ENCODE measurements around the gene LRRC18.

DNA sequence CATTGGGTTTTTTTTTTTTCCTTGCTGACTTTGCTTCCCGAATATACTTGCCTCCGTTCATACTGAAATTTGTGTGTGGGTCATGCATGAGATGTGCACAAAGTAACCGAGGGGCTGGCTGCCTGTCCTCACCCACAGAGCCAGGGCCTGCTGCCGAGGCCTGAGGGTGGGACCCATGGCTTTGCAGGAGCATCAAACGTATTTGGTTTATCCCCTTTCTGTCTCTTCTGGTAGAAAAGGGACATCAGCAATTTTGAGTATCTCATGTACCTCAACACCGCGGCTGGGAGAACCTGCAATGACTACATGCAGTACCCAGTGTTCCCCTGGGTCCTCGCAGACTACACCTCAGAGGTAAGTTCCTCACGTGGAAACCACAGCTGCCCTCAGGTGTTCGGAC lies 3.5 kb upstream of the LRRC18 start:
- no peak for TF ChIP-seq SP1 (IDR thresholded peaks at IDR 0.05; ENCODE audit: low read depth)
- TF ChIP-seq, protein P1, sequence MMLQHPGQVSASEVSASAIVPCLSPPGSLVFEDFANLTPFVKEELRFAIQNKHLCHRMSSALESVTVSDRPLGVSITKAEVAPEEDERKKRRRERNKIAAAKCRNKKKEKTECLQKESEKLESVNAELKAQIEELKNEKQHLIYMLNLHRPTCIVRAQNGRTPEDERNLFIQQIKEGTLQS (IDR thresholded peaks at IDR 0.05), result no peak
- TF ChIP-seq, protein P2, sequence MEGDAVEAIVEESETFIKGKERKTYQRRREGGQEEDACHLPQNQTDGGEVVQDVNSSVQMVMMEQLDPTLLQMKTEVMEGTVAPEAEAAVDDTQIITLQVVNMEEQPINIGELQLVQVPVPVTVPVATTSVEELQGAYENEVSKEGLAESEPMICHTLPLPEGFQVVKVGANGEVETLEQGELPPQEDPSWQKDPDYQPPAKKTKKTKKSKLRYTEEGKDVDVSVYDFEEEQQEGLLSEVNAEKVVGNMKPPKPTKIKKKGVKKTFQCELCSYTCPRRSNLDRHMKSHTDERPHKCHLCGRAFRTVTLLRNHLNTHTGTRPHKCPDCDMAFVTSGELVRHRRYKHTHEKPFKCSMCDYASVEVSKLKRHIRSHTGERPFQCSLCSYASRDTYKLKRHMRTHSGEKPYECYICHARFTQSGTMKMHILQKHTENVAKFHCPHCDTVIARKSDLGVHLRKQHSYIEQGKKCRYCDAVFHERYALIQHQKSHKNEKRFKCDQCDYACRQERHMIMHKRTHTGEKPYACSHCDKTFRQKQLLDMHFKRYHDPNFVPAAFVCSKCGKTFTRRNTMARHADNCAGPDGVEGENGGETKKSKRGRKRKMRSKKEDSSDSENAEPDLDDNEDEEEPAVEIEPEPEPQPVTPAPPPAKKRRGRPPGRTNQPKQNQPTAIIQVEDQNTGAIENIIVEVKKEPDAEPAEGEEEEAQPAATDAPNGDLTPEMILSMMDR (IDR thresholded peaks at IDR 0.05 in 2 of 3, conservative IDR thresholded peaks at IDR 0.05 in 1 of 3; ENCODE audit: borderline replicate concordance in 1 of 3, insufficient read depth in 1 of 3, low read depth in 2 of 3, low read length in 2 of 3), result no peak
- TF ChIP-seq, protein P3, sequence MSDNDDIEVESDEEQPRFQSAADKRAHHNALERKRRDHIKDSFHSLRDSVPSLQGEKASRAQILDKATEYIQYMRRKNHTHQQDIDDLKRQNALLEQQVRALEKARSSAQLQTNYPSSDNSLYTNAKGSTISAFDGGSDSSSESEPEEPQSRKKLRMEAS (IDR thresholded peaks at IDR 0.05), result no peak
- TF ChIP-seq EZH2phosphoT487 (IDR thresholded peaks at IDR 0.05; ENCODE audit: borderline replicate concordance), result no peak
- TF ChIP-seq CBX3 (IDR thresholded peaks at IDR 0.05; ENCODE audit: low read depth), result no peak
- TF ChIP-seq CEBPB (IDR thresholded peaks at IDR 0.05; ENCODE audit: low read depth), result no peak
- no peak for TF ChIP-seq SRF (IDR thresholded peaks at IDR 0.05; ENCODE audit: low read depth)
- TF ChIP-seq, protein P4, sequence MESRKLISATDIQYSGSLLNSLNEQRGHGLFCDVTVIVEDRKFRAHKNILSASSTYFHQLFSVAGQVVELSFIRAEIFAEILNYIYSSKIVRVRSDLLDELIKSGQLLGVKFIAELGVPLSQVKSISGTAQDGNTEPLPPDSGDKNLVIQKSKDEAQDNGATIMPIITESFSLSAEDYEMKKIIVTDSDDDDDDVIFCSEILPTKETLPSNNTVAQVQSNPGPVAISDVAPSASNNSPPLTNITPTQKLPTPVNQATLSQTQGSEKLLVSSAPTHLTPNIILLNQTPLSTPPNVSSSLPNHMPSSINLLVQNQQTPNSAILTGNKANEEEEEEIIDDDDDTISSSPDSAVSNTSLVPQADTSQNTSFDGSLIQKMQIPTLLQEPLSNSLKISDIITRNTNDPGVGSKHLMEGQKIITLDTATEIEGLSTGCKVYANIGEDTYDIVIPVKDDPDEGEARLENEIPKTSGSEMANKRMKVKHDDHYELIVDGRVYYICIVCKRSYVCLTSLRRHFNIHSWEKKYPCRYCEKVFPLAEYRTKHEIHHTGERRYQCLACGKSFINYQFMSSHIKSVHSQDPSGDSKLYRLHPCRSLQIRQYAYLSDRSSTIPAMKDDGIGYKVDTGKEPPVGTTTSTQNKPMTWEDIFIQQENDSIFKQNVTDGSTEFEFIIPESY (IDR thresholded peaks at IDR 0.05; ENCODE audit: extremely low read depth, insufficient replicate concordance, low read length), result no peak
- TF ChIP-seq ZNF274 (IDR thresholded peaks at IDR 0.05; ENCODE audit: low read depth, low read length), result no peak
- no peak for TF ChIP-seq YY1 (IDR thresholded peaks at IDR 0.05; ENCODE audit: extremely low read depth, insufficient replicate concordance, low read depth, low read length)
- no peak for TF ChIP-seq JUND (IDR thresholded peaks at IDR 0.05)
- TF ChIP-seq ZFX (IDR thresholded peaks at IDR 0.05), result no peak

Measured in HCT116 (cell line).